Measurements from ENCODE around the gene LRRN3. TPM values are rescaled to one million over a fixed set of nuclear protein-coding genes. Genes with fewer than 3 reads are reported as not detected.

The LRRN3 gene
- polyA plus RNA-seq, 1 experiment: 12.0 TPM

DNA sequence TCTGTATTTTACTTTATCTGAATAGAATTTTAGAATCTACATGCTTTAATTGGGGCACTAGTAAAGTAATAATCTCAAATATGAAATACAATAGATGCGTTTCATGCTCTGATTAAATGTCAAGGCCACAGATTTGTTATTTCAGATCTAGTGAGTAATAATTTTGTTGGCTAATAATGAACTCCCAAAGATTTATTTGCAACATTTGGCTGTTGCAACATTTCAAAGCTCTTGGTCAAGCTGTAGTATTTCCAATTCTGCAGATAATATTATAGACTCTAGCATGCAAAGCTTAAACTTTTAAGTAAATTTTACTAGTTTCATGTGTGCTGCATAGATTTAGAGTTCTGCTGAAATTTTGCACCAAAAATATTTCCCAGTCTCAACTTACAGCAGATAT lies 16.7 kb downstream of the LRRN3 start:
- Histone ChIP-seq H3K9me3 (ENCODE audit: control insufficient read depth, insufficient read depth, low read length) (no peaks in the 10 kb centered on the region), H3K4me3 (ENCODE audit: low read depth, low read length) (no peak overlapping the region), H3K27ac (ENCODE audit: low read depth, low read length) (no peak overlapping the region), H3K27me3 (ENCODE audit: control insufficient read depth, insufficient read depth, low read length) (no peaks in the 10 kb centered on the region)
- no peak for DNase-seq (ENCODE audit: low read depth, low spot score)
- CTCF ChIA-PET: no interaction called here
- POLR2A ChIA-PET: interaction anchor here (0.9 kb wide), 1 partner anchor 58 kb away, joined by 3 read pairs; no protein-coding TSS in a partner anchor
- TF ChIP-seq, protein P1, sequence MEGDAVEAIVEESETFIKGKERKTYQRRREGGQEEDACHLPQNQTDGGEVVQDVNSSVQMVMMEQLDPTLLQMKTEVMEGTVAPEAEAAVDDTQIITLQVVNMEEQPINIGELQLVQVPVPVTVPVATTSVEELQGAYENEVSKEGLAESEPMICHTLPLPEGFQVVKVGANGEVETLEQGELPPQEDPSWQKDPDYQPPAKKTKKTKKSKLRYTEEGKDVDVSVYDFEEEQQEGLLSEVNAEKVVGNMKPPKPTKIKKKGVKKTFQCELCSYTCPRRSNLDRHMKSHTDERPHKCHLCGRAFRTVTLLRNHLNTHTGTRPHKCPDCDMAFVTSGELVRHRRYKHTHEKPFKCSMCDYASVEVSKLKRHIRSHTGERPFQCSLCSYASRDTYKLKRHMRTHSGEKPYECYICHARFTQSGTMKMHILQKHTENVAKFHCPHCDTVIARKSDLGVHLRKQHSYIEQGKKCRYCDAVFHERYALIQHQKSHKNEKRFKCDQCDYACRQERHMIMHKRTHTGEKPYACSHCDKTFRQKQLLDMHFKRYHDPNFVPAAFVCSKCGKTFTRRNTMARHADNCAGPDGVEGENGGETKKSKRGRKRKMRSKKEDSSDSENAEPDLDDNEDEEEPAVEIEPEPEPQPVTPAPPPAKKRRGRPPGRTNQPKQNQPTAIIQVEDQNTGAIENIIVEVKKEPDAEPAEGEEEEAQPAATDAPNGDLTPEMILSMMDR (IDR thresholded peaks at IDR 0.05; ENCODE audit: low read depth, low read length): no peak

DNA sequence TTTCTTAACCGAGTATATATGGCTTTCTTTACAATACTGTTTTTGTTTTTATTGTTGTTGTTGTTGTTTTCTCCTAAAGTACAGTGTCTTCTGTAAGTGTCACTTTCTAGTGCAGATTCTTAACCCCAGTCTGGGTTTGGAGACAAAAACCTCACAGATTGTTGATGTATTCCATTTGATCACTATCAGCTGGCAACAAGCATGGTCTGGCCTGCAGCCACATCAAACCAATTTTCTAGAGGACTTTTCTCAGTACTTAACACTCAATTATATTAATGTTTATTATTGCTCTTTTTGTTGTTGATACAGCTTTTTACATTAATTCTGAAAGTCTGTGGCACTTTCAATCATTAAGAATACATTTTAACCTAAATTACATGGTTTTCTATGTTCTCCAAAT lies 17.1 kb downstream of the LRRN3 start:
- no peak for DNase-seq (ENCODE audit: low read depth, low spot score)
- H3K27me3 ChIP-seq (ENCODE audit: control insufficient read depth, insufficient read depth, low read length): no peaks in the 10 kb centered on the region
- H3K9me3 ChIP-seq (ENCODE audit: control insufficient read depth, insufficient read depth, low read length): no peaks in the 10 kb centered on the region
- TF ChIP-seq, protein P1 (IDR thresholded peaks at IDR 0.05; ENCODE audit: low read depth, low read length): no peak
- CTCF ChIA-PET: no interaction called here
- H3K27ac ChIP-seq (ENCODE audit: low read depth, low read length): no peak overlapping the region
- POLR2A ChIA-PET: interaction anchor here (0.9 kb wide), 1 partner anchor 58 kb away, joined by 3 read pairs; no protein-coding TSS in a partner anchor
- H3K4me3 ChIP-seq (ENCODE audit: low read depth, low read length): no peak overlapping the region

DNA sequence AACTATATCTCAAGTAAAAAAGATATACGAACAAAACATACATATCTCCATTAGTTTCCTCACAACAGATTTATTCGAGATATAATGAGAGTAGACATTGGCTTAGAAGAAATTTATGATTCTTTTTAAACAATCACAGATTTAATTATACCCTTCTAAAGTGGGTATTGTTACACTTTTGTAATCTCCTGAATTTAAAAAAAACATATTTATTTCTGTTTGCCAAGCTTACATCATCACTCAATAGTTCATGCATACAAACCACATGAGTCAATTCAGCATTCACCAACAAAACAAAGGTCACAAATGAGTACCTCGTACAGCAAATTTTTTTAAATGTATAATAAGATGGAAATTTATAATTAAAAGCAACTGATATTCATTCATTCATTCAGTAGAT lies 17.6 kb downstream of the LRRN3 start:
- Histone ChIP-seq H3K9me3 (ENCODE audit: control insufficient read depth, insufficient read depth, low read length) (no peaks in the 10 kb centered on the region), H3K27me3 (ENCODE audit: control insufficient read depth, insufficient read depth, low read length) (no peaks in the 10 kb centered on the region), H3K4me3 (ENCODE audit: low read depth, low read length) (no peak overlapping the region), H3K27ac (ENCODE audit: low read depth, low read length) (no peak overlapping the region)
- POLR2A ChIA-PET: no interaction called here
- TF ChIP-seq, protein P1 (IDR thresholded peaks at IDR 0.05; ENCODE audit: low read depth, low read length): no peak
- DNase-seq (ENCODE audit: low read depth, low spot score): no peak
- CTCF ChIA-PET: no interaction called here

DNA sequence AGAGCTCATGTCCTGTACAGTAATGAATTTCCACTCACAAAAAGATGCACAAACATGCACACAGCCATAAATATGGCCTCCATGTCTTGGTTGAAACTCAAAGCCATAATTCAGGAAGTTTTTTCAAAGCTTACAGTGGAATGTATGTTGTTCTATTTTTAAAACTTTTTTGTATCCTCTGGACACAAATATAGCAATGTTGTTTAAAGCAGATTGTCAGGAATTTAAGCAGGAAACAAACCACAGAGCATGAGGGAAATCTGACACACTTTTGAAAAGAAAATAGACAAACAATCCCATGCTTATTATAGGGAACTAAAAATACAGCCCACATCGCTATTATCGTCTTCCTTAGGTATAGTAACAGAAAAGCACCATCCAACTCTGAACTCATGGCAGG lies 21.5 kb downstream of the LRRN3 start:
- DNase-seq (ENCODE audit: low read depth, low spot score): no peak
- TF ChIP-seq, protein P1 (IDR thresholded peaks at IDR 0.05; ENCODE audit: low read depth, low read length): no peak
- ChIA-PET POLR2A (no interaction called here), CTCF (interaction anchor here (0.6 kb wide), 1 partner anchor 20 kb away, joined by 3 read pairs; no protein-coding TSS in a partner anchor)
- Histone ChIP-seq H3K9me3 (ENCODE audit: control insufficient read depth, insufficient read depth, low read length) (no peaks in the 10 kb centered on the region), H3K27ac (ENCODE audit: low read depth, low read length) (no peak overlapping the region), H3K27me3 (ENCODE audit: control insufficient read depth, insufficient read depth, low read length) (no peaks in the 10 kb centered on the region), H3K4me3 (ENCODE audit: low read depth, low read length) (no peak overlapping the region)

DNA sequence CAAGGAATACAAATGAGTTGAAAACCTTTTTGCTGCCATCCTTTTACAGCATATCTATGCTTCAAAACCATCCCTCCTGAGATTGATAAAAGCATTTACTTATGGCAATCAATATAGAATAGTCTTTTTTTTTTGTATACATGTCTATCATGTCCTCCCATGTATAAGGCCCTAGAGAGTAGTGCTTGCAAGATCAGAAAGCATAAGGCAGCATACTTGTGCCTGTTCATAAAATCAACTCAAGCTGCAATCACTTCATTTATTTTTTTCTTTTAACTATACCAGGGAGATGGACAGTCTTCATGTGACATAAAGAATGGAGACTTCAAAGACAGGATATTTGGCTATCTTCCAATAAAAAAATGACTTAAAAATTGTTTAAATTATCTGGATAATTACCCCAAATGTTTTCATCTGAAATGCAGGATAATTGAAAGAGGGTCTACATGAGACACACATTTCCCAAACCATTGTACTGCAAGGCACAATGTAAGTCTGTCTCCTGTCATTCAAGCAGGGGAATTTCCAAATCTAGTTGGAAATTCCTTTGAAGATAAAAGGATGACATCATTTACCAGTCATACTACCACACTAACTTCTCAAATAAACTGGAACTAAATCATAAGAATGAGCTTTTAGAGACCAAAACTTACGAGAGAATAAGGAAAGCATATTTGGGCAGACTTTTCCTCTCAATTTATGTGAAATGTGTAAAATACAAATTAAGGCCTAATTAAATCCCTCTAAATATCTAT lies 22.5 kb downstream of the LRRN3 start:
- TF ChIP-seq, protein P1 (IDR thresholded peaks at IDR 0.05; ENCODE audit: low read depth, low read length): no peak
- no peaks in the 10 kb centered on the region for H3K27me3 ChIP-seq (ENCODE audit: control insufficient read depth, insufficient read depth, low read length)
- H3K27ac ChIP-seq (ENCODE audit: low read depth, low read length): no peak overlapping the region
- CTCF ChIA-PET: no interaction called here
- no peaks in the 10 kb centered on the region for H3K9me3 ChIP-seq (ENCODE audit: control insufficient read depth, insufficient read depth, low read length)
- no peak overlapping the region for H3K4me3 ChIP-seq (ENCODE audit: low read depth, low read length)
- POLR2A ChIA-PET: no interaction called here
- DNase-seq (ENCODE audit: low read depth, low spot score): no peak
